ELR (cell line): ENCODE measurements around the gene IFT122.
"Not testable (repeated sequence)": the region's sequence is repeated elsewhere in the genome, so short reads cannot be mapped to it uniquely, and the experiment has no call there.

Source experiments
- DNase-seq: peaks from one replicate; pipeline ENCODE4 v3.0.0-alpha.2; 2015; ENCODE audit warnings: low read depth

IFT122 gene

DNA sequence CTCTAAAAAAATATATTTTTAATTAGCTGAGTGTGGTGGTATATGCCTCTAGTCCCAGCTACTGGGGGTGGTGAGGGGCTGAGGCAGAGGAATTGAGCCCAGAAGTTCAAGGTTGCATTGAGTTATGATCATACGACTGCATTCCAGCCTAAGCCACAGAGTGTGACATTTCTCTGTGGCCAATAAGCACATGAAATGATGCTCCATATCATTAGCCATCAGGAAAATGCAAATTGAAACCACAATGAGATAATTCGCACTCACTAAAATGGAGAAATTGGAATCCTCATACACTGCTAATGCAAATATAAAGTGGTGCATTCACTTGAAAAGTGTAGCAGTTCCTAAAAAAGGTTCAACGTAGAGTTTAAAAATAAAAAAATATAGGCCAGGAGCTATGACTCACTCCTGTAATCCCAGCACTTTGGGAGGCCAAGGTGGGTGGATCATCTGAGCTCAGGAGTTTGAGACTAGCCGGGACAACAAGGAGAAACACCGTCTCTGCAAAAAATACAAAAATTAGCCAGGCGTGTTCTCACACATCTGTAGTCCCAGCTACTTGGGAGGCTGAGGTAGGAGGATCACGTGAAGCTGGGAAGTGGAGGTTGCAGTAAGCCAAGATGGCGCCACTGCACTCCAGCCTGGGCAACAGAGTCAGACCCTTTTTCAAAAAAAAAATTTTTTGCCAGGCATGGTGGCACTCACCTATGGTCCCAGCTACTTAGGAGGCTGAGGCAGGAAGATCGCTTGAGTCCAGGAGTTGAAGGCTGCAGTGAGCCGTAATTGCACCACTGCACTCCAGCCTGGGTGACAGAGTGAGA, 35.2 kb downstream of the IFT122 start:
- DNase-seq: peak; percentile 25

DNA sequence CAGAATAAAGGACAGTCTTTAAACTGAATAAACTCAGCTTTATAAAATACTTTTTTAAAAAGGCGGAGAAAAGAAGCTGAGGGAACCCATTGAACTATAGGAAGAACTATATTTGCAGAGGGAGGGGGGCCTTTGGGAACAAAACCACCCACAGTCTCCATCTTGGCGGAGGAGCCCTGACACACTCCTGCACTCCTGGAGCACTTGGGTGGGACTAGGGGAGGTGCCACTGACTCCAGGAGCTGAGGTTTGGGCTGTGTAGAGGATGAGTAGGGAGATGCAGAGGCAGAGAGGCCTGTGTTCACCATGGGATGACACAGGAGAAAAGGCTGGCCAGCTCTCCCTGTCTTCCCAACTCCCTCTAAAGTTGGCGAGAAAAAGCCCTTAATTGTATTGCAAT, 35.8 kb downstream of the IFT122 start:
- DNase-seq: no peak

DNA sequence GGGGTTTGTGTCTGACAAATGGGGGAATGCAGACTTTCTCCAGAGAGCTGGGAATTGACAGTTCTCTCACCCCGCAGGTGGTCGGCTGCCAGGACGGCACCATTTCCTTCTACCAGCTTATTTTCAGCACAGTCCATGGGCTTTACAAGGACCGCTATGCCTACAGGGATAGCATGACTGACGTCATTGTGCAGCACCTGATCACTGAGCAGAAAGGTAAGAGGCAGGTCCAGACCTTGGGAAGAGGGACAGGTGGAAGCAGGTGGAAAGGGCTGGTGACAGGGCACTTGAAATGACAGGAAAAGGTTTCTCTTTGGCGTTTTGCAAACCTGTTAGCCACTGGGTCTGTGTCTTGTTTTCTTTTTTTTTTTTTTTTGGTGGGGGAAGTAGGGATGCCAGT, 36.6 kb downstream of the IFT122 start:
- DNase-seq: no peak

DNA sequence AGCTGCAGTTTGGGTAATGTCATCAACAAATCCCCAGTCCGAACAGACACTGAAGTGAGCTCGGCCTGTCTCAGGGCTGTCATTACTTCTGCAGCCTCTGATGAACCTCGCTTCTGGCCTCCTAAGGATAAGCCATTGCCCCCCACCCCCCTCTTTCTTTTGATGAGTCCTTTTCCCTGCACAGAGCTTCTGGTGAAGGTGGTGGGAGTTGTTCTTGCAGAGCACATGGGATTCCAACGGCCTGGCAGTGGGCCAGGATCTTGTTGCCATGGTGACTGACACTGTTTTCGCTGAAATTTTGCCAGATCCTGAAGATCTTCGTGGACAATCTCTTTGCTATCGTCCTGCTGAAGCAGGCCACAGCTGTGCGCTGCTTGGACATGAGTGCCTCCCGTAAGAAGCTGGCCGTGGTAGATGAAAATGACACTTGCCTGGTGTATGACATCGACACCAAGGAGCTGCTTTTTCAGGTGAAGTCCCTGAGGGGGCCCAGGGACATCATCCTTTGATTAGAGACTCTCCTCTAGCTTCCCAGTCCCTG, 41.3 kb downstream of the IFT122 start:
- not testable (repeated sequence) for DNase-seq

DNA sequence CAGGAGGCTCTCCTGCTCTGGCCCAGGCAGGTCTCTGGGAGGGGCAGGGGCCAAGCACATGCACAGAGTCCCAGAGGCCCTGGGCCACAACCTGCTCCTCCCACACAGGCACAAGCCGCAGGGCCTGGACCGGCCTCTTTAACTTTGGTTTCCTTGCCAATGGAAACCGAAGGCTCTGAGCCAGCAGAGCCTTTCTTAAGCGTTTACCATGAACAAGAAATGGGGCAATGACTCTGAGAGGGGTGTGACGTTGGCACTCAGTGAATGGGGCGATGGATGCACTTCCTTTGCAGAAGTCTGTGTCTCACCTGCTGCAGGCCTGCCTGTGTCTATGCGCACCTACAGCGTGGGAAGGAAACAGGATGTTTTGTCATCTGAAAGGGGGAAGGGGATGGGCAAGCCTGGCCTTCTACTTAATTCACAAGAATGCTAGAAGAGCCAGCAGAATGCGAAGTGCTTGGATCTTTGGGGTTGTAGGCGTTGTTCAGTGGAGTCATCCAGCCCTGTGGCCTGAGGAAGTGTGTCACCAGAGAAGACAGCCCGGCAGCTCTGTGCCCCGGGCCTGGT, 41.8 kb downstream of the IFT122 start:
- DNase-seq: peak; percentile 61

DNA sequence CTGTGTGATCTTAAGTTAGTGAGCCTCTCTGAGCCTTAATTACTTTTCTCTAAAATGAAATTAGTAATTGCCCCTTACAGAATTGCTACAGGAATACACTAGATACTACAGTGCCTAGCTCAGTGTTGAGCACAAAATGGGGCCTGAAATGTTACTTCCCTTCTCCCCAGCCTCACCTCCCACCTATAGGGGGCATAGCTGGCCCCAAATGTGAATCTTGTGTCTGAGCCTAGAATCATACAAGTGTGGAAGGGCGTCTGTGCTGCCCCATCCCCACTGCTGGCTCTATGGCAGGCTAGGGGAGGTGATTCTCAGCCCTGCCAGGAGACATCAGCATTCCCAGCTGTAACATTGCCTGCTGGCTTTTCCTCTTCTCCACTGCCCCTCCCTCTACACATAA, 42.7 kb downstream of the IFT122 start:
- DNase-seq: no peak

DNA sequence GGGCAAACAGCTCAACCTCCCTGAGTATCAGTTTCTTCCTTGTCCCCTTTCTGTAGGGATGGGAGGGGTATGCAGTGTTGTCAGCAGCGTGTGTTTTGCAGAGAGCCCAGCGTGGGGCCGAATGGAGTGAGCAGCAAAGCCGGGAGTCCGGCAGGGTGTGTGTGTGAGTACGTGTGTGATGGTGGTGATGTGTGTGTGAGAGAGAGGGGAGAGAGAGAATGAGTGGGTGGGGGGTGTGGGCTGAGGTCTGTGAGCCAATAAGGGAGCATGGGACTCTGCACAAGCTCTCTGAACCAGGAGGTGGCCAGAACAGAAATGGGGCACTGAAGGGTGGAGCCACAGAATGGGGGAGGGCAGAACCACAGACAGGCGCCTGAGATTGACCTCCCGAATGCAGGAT, 43.8 kb downstream of the IFT122 start:
- DNase-seq: no peak

DNA sequence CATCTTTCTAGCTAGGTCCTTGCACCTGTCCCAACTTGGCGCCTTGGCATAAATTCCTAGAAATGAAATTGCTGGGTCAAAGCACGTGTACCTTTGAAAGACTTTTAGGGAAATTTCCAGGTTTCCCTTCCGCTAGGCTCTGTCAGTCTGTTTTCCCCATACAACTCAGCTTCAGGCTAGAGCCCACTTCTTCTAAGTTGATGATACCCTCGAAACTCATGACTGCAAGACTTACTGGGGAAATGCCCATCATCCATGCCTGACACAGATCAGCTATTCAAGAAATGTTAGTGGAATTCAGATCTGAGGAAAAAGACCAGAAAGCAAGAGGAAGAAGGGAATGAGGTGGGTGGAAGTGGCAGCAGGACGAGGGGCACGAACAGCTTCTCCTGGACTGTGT, 45.1 kb downstream of the IFT122 start:
- not testable (repeated sequence) for DNase-seq

DNA sequence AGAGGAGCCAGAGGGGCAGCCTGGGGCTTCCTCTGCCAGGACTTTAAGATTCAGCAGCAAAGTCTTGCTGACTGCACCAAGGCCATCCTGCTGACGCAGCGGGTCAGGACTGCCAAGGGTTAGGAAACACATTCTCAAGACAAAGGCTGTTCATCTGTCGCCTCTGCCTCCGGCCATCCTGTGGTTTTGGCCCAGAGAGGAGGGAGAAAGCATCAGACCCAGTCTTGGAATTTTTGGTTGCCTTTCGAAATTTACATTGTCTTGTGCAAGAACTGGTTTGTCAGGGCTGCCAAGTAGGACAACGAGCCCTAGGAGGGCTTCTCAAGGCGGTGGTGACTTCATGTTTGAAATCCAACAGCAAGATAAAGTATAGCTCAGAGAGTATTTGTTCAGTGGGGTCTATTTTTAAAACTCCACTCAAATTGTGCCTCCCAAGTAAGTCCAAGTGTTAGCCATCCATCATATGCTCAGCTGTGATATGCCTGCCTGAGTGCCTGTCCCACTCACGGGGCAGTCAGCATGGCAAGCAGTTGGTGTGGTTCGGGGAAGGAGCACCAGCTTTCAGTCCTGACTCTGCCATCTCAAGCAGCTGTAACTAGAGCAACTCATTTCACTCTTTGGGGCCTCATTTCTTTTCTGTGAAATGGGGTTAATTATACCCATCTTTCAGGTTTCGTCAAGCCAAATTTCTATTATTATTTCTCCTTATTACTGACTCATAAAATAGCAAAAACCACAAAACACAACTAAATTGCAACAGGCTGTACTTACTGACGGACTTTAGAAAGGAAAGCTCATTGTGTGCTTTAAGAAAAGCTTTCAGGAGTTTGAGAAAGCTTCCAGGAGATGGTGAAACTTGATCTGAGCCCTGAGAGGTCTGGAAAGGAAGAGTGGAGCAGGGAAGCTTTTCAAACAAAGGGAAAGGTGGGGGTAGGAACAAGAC, 46.0 kb downstream of the IFT122 start:
- DNase-seq: peak; percentile 97

DNA sequence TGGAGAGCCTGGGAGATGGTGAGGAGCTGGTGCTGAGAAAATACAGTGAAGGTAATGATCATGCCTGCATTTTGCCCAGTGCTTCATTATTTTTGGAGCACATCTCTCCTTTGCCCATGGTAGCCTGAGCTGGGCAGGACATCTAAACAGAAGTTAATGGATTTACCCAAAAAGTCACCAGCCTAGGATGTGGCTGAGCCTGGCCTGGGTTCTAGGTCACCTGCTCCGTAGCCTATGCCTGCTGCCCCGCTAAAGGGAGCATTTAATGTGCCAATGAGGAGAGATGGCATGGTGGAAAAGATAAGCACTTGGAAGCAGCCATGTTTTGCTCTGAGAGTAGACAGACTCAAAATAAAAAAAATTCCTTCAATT, 46.6 kb downstream of the IFT122 start:
- DNase-seq: no peak

DNA sequence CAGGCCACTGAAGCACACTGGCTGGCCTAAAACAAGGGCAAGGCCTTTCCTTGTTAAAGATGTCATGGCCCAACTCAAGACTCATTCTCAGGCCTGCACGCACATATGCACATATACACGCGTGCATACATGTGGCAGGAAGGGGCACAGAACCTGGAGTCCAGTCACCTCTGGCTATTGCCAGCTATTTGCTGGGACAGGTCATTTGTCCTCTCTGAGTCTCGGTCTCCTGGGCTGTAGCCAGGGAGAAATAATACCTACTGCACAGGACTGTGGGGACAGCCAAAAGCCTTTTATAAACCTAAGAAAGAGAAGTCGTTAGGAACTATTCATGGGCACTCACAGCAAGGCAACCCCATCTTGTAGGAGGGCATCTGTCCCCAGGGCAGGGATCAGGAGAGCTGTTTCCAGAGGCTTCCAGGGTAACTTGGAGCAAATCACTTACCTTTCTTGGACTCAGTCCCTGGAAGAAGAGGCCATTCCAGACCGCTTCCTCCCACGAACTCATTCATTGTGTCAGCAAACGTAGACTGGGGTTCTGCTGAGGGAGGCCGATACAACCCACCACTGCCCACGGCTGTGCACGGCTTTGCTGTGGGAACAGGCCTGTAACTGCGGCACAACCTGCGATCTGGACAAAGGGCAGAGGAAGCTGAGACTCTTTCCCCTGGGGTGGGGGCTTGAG, 47.3 kb downstream of the IFT122 start:
- no peak for DNase-seq

DNA sequence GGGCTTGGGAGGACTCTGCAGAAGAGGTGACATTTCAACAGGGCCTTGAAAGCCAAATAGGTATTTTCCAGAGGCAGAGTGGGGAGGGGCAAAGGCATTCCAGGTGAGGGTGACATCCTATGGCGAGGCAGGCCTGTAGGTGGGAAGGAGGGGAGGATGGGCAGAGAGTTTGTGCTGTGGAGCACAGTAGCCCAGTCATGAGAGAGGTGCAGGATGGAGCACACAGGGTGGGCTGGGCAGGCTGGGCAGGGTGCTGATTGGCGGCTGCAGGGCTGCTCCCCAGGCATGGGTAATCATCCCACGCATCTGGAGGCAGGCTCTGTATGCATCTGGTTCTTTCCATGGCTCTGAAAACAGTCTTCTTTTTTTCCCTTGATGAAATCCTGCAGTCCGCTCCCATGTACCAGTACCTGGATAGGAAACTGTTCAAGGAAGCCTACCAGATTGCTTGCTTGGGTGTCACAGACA, 47.9 kb downstream of the IFT122 start:
- not testable (repeated sequence) for DNase-seq

DNA sequence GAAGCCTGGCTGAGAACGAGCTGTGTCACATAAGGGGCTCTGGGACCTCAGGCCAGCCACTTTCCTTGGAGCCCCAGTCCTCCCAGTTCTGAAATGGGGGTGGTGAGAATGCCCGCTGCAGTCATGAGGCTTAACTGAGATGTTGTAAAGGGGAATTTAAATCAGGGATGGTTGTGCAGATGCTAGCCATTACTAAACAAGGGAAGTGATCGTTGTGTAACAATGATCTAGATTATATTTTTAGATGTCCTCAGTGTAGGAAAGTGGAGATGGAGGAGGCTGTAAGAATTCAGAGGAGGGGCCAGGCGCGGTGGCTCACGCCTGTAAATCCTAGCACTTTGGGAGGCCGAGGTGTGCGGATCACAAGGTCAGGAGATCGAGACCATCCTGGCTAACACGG, 49.2 kb downstream of the IFT122 start:
- not testable (repeated sequence) for DNase-seq

DNA sequence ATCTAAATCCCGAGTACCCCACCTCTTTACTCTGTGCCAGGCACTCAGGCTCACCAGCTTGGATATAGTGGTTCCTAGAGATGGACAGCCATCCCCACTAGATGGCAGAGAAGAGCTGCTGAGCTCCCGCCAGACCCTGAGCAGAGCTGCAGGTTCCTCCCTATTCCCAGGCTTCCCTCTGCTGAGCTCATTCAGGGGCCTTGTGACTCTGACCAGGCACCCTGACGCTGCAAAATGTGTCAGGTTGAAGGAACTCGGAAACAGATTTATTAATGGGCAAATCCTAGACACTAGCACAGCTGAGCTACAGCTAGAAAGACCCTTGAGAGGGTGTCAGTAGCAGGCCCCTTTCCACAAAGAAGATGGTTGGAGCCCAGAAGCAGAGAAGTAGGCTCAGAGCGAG, 50.2 kb downstream of the IFT122 start:
- DNase-seq: peak; percentile 96

DNA sequence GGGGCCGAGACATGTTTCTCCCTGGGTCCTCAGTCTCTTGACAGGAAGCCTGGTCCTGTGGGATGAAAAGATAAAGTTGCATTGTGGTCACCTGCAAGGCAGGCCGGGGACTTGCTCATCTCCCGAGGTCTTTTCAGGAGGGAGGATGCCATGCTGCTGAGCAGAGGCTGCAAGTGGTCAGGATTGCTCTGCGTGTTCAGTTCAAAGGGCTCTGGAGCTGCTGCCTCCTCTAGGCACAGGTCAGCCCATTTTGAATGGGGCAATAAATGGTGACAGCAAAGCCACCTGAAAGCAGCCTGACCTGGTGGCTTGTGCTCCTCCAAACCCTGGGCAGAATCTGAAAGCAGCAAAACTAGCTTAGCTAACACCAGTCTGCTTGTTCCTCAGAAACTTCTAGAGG, 51.1 kb downstream of the IFT122 start:
- DNase-seq: not testable (repeated sequence)

DNA sequence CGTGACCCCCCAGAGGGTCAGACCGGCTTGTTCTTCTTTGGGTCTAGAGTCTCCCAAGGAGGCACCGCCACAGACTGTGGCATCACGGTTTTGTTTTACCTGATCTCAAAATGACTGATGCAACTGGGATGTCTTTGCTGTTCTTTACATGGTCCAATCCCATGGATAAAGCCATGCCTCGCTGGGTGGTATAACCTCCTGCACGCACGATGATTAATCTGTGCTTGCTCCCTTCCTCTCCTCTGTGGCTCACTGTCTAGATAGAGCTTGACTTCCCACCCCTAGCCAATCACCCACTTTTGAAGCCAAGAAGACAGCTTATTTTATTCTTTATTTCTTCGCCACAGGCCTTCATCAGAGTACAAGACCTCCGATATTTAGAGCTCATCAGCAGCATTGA, 51.8 kb downstream of the IFT122 start:
- DNase-seq: no peak

DNA sequence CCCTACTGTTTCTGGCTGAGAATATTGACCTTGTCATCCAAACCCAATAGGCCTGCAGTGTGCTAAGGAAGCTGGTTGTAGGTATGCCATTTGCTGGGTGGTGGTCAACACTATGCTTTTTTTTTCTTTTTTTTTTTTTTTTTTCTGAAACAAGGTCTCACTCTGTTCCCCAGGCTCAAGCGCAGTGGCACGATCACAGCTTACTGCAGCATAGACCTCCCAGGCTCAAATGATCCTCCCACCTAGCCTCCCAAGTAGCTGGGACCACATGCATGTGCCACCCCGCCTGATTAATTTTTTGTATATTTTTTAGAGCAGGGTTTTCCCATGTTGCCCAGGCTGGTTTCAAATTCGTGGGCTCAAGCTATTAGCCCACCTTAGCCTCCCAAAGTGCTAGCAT, 52.7 kb downstream of the IFT122 start:
- DNase-seq: no peak

DNA sequence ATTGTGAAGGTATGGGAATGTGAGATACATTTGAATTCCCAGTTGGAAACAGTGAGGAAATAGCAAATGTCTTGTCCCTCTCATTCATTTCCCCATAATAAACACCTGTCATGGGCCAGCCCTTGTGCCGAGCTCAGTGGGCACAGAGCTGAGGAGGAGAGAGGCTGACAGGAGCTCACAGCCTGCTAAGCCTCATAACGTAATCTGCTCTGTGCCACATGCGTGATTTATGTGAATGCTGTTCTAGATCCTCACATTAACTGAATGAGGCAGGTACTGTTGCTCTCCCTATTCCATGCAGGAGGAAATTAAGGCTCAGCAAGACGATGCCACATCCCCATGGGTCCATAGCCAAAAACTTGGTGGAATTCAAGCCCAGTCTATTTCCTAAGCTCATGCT, 53.2 kb downstream of the IFT122 start:
- DNase-seq: no peak

DNA sequence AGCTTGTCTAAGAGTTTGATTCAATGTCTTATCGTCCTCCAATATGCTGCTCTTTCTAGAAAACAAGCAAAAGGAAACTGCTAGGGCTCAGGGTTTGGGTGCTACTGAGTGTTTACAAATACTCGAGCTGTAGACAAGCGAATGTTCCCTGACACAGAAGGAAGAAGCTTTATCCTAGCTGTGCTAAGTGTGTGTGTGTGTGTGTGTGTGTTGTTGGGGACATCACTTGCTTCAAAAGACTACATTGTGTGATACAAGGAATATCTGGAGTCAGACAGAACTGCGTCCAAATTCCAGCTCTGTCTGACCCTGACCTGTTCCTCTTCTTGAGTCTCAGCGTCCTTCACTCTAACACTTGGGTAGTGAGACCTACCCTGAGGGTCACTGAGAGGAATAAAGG, 54.5 kb downstream of the IFT122 start:
- not testable (repeated sequence) for DNase-seq

DNA sequence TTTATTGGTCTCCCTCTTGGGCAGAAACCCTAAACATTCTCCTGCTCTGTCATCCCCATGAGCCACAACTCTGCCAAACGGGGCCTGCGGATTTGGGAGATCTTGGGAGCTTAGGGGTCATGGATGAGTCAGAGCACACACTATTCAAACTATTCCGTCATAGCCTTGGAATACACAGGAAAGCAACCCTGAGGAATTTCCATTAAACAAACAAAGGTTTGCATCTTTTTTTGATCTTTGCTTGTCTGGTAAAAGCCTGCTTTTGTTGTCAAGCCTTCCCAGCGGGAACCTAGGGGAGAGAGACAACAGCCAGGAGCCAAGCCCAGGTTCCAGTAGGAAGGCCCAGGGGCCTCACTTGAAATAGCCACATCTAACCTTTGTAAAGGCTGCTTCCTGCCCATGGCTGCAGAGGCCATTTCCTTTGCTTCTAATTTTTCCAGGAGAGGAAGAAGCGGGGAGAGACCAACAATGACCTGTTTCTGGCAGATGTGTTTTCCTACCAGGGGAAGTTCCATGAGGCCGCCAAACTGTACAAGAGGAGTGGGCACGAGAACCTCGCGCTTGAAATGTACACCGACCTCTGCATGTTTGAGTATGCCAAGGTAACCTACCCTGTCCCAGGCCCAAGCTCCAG, 55.1 kb downstream of the IFT122 start:
- DNase-seq: peak; percentile 85

DNA sequence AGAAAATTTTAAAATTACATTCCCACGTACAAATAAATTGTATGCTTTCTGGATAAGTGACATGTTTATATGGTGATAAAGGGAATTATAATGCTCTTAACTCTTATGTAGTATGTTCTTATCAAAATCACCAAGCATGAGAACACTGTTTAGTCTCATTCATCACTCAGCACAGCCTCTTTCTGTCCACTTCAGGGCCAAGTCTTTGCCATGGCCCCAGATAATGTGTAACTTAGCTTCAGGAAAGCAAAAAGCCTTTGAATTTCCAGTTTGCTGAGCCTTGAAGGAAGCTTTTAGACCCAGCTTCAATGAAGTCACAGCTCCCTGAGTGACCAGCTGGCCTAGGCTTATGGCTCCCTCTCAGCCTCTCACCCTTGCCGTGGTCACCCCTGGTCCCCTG, 57.9 kb downstream of the IFT122 start:
- DNase-seq: not testable (repeated sequence)
